Psoas muscle (tissue), 8 donors: ENCODE data around the gene CHCHD2. TPM values are rescaled to one million over a fixed set of nuclear protein-coding genes. Genes with fewer than 3 reads are reported as not detected.
A peak's percentile ranks its signal among the peaks of the same experiment; 100 is the strongest.
"Not testable (repeated sequence)": the region's sequence is repeated elsewhere in the genome, so short reads cannot be mapped to it uniquely, and the experiment has no call there.

ENCODE experiments used
- ATAC-seq, 4 donors: fragments of 200-7000 bp; cut with Tn5 transposase; one replicate each; pipeline ENCODE4 v1.9.1; 2020; ENCODE audit warnings: moderate library complexity in 3 of 4, mild to moderate bottlenecking in 2 of 4
- DNase-seq, 2 donors: peaks; one replicate each; pipeline ENCODE4 v3.0.0-alpha.2; 2020
- H3K27ac ChIP-seq: fragments of 200-600 bp; one replicate; pipeline ENCODE4 v1.8.0; 2022
- H3K27me3 ChIP-seq, 3 donors: fragments of 200-600 bp in 1 of 3; one replicate each; pipeline versions ENCODE4 v1.6.1 to v1.8.0; 2013 to 2022; ENCODE audit warnings: low read length in 2 of 3, mild to moderate bottlenecking in 2 of 3, moderate library complexity in 1 of 3; ENCODE audit not compliant: insufficient read depth in 3 of 3
- H3K36me3 ChIP-seq, 2 donors: fragments of 200-600 bp in 1 of 2; one replicate each; pipeline versions ENCODE4 v1.6.1 to v1.8.0; 2013 to 2022; ENCODE audit warnings: low read depth in 1 of 2, mild to moderate bottlenecking in 1 of 2, moderate library complexity in 1 of 2; ENCODE audit not compliant: insufficient read depth in 1 of 2
- H3K4me1 ChIP-seq: fragments of 200-600 bp; one replicate; pipeline ENCODE4 v1.8.0; 2022
- H3K4me3 ChIP-seq: fragments of 200-600 bp; one replicate; pipeline ENCODE4 v1.8.0; 2022; ENCODE audit warnings: mild to moderate bottlenecking
- H3K9me3 ChIP-seq: fragments of 200-600 bp; one replicate; pipeline ENCODE4 v1.8.0; 2022
- WGBS, 3 donors: extraction: QIAGEN DNeasy Blood & Tissue Kit; methylation state at CpG; one replicate each; pipeline versions ENCODE4 v1.1.6 to v1.1.7; 2013; 5-methylcytosine and 5-hydroxymethylcytosine counted together
- intact Hi-C, 2 donors: fragments of 100-400 bp; cut with DNase I; formaldehyde crosslinking; loops; one replicate each; pipeline versions ENCODE4 v1.11.0 to v1.14.2; 2022
- long read RNA-seq, 2 donors: library from polyadenylated mRNA; unstranded; transcript quantifications; one replicate each; pipeline ENCODE4 v2.0.0, GENCODE V29; 2021
- polyA plus RNA-seq, 3 donors: library from polyadenylated mRNA; stranded (reverse); fragments of 200-250 nt; gene quantifications; one replicate each; pipeline ENCODE4 v1.2.3, GENCODE V29; 2013
- total RNA-seq, 4 donors: library from RNA; stranded (reverse); fragmentation: NEBNext Ultra II Directional in 2 of 4; extraction: Animal tissue kit (Norgen Biotek cat#: 25700) in 2 of 4; gene quantifications; one replicate each; pipeline versions ENCODE4 v1.2.1 to v1.2.4, GENCODE V29; 2021 to 2023
- TF ChIP-seq, protein P1 (sequence below): fragments of 200-600 bp; IDR thresholded peaks from one replicate; pipeline ENCODE4 v1.8.0; 2022; ENCODE audit warnings: antibody characterized with exemption
- donor health status: healthy with polysubstance abuse.
- donor health status: DM: no; HTN: no; CAD: no; lungs with moderate emphysema.
- donor health status: Bipolar disorder and iron deficiency.
- donor health status: healthy.
- donor health status: DM: yes; HTN: yes; CAD: no.
- donor health status: DM: no; HTN: no; CAD: no.
- donor health status: DM: no; HTN: no; CAD: no.
- donor health status: DM: yes; HTN: yes; CAD: no.

CHCHD2 gene, protein sequence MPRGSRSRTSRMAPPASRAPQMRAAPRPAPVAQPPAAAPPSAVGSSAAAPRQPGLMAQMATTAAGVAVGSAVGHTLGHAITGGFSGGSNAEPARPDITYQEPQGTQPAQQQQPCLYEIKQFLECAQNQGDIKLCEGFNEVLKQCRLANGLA
- total RNA-seq (100 to 1,000 TPM; 475 to 571 (median 506) TPM), polyA plus RNA-seq (100 to 1,000 TPM; 593 to 948 (median 729) TPM)
- long read RNA-seq, donor 1, transcript CHCHD2-201 (4 exons, 901 nt): major isoform, 205 of 227 reads
- long read RNA-seq, donor 1, partial matches to known transcripts: 22 of 227 reads
- long read RNA-seq, donor 1, other reads (novel, unspliced or antisense): 0 of 227 reads
- long read RNA-seq, donor 2, transcript CHCHD2-201 (4 exons, 901 nt): major isoform, 344 of 360 reads
- long read RNA-seq, donor 2, partial matches to known transcripts: 12 of 360 reads
- long read RNA-seq, donor 2, other reads (novel, unspliced or antisense): 2 of 360 reads

DNA sequence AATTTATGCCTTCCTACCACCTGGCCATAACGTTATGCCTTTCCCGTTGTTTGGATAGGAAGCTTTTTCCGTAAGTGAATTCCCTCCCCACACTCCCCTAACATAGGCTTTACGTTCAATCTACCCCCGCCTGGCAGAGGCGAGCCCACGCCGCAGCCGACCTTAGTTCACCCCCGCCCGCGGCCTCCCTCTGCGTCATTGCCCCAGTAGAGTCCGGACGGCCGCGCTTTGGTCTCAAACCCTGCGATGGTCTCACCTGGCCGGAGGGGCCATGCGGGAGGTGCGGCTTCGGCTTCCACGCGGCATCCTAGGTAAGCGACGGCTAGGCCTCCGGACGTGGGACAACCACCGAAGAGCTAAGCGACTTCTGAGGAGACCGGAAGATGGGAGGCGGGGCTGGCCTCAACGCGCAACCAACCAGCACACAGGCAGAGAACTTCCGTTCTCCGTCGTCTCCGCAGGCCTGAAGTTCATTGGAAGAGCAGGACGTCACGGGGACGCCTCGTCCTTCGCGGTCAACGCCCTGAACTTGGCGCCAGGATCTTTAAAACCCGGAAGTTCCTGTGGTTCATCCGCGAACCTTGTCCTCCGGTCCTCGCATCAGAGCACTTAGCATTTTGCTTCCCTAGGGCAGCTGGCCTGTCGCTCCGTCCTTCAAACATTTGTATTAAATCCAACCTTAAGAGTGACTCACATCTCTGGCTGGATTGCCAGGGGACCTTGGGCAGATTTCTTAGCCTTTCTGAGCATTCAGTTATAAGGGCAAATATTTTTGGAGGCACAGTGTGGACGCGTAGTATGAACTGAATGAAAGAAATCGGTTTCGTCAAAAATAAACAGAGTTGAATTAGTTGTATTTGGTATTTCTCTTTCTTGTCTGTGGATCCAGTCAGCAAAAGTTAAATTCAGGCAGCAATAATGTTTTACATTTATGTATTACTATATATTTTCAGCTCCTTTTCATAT, at the start of gene CHCHD2:
Gene CHCHD2 (minus strand): TSS at position 369 of the 966 bp plus-strand sequence. CDS start 63 bp downstream, at position 306.
- Histone ChIP-seq H3K4me3 (peak within 1 kb of the TSS; percentile 85), H3K4me1 (peaks cover 11% of the 10 kb centered on the region), H3K27ac (peak within 1 kb of the TSS; percentile 95), H3K9me3 (no peaks in the 10 kb centered on the region), H3K36me3 (peaks cover 9 to 35% of the 10 kb centered on the region in 2 donors), H3K27me3 (no peaks in the 10 kb centered on the region)
- DNase-seq (peak; percentile 96 to 98), ATAC-seq (peak; percentile 99)
- 1 to 3% (median 1%) methylated on average over 57 of the region's 57 CpGs for WGBS, 3 donors
- intact Hi-C loops: no loop called here
- TF ChIP-seq, protein P1, sequence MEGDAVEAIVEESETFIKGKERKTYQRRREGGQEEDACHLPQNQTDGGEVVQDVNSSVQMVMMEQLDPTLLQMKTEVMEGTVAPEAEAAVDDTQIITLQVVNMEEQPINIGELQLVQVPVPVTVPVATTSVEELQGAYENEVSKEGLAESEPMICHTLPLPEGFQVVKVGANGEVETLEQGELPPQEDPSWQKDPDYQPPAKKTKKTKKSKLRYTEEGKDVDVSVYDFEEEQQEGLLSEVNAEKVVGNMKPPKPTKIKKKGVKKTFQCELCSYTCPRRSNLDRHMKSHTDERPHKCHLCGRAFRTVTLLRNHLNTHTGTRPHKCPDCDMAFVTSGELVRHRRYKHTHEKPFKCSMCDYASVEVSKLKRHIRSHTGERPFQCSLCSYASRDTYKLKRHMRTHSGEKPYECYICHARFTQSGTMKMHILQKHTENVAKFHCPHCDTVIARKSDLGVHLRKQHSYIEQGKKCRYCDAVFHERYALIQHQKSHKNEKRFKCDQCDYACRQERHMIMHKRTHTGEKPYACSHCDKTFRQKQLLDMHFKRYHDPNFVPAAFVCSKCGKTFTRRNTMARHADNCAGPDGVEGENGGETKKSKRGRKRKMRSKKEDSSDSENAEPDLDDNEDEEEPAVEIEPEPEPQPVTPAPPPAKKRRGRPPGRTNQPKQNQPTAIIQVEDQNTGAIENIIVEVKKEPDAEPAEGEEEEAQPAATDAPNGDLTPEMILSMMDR: no peak

DNA sequence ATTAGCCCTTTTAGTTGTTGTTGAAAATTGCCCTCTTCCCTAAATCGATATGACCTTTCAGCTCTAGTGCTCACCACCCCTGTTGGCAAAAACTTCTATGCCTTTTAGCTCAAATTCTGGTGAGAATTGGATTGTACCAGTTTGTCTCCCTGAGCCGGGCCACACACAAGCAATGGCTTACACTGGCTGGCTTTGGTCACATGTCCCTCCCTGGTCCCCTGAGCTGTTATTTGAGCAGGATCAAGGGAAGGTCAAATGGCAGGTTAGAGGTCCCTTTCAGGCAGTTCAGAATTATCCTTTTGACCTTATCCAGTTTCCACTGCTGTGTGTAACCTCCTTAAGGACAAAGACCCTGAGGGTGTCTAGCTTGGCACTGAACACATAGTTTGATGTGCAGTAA, 24.8 kb upstream of the CHCHD2 start:
- H3K27ac ChIP-seq, H3K9me3 ChIP-seq, H3K27me3 ChIP-seq, ATAC-seq, DNase-seq, H3K36me3 ChIP-seq, H3K4me3 ChIP-seq, H3K4me1 ChIP-seq, intact Hi-C loops: not testable (repeated sequence)
- 29 to 52% (median 46%) methylated on average over 2 of the region's 2 CpGs for WGBS, 3 donors

DNA sequence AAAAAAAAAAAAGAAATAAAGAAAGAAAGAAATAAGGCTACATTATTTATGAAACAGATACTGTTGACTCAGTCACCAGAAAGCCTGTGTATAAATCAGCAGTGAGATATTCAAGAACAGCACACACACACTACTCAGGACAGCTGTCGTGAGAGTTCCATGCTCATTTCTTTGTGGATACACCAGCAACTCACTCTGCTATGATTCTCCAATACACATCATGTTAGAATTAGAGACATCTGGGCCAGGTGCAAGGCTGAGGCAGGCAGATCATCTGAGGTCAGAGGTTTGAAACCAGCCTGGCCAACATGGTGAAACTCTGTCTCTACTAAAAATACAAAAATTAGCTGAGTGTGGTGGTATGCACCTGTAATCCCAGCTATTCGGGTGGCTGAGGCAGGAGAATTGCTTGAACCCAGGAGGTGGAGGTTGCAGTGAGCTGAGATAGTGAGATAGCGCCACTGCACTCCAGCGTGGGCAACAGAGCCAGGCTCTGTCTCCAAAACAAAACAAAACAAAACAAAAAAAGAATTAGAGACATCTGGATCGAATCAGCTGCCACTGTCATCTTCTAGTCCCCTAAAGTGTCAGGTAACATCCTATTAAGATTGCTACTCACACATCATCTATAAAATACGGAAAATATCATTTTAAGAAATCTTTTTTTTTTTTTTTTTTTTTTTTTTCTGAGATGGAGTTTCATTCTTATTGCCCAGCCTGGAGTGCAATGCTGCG, 21.1 kb upstream of the CHCHD2 start:
- Histone ChIP-seq H3K27me3 (no peaks in the 10 kb centered on the region), H3K27ac (no peak overlapping the region), H3K4me3 (no peak overlapping the region), H3K4me1 (no peaks in the 10 kb centered on the region), H3K36me3 (no peaks in the 10 kb centered on the region), H3K9me3 (no peaks in the 10 kb centered on the region)
- 47 to 61% (median 48%) methylated on average over 7 of the region's 7 CpGs for WGBS, 3 donors
- intact Hi-C loops: no loop called here
- TF ChIP-seq, protein P1: no peak
- ATAC-seq: no peak
- DNase-seq: no peak

- Histone ChIP-seq H3K4me3 (no peak overlapping the region), H3K36me3 (no peaks in the 10 kb centered on the region), H3K27ac (no peak overlapping the region), H3K4me1 (no peaks in the 10 kb centered on the region), H3K27me3 (no peaks in the 10 kb centered on the region), H3K9me3 (no peaks in the 10 kb centered on the region)
- TF ChIP-seq, protein P1: no peak
- DNase-seq: no peak
- WGBS, 3 donors: 77 to 79% (median 79%) methylated on average over 8 of the region's 8 CpGs
- ATAC-seq: no peak
- intact Hi-C loops: no loop called here
These were observed 19.6 kb upstream of the CHCHD2 start for GRCh38 chr7:56125831-56126230.
